Activated T-cell treated with anti-CD3 and anti-CD28 coated beads, Interleukin-2, amount 50 U/mL, for 48 hours (primary cell): ENCODE data around the gene RNASEH2C.
"Not testable (repeated sequence)": the region's sequence is repeated elsewhere in the genome, so short reads cannot be mapped to it uniquely, and the experiment has no call there.

Experiments
- DNase-seq, 2 experiments: peaks; one replicate each; pipeline ENCODE4 v3.0.0-alpha.2; 2020

RNASEH2C gene

GRCh38 chr11:65720211-65720934 lies at the start of gene RNASEH2C:
Gene RNASEH2C, minus strand, starts transcription at chr11:65720798. Its CDS starts 40 bp downstream, at chr11:65720758.
- peak; percentile 86 to 89 for DNase-seq

DNA sequence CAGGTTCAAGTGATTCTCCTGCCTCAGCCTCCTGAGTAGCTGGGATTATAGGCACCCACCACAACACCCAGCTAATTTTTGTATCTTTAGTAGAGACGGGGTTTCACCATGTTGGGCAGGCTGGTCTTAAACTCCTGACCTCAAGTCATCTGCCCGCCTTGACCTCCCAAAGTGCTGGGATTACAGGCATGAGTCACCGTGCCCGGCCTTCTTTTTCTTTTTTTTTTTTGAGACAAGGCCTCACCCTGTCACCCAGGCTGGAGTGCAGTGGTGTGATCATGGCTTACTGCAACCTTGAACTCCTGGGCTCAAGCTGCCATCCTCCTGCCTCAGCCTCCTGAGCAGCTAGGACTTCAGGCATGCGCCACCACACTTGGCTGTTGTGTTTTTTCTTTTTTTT lies 47.2 kb upstream of the RNASEH2C start:
- not testable (repeated sequence) for DNase-seq

DNA sequence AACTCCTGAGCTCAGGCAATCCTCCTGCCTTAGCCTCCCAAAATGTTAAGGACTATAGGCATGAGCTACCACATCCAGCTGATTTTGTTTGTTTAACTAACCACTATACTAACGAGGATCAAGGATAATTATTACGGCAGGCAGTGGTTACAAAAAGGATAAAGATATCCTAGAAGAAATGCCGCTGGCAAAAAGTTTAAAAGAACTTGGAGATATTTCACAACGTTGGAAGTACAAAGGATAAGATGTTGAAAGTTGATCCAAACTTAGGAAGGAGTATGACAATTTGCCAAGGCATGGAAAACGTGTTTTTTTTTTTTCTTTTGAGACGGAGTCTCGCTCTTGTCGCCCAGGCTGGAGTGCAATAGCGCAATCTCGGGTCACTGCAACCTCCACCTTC lies 46.8 kb upstream of the RNASEH2C start:
- DNase-seq = no peak

- DNase-seq = no peak
Measured at GRCh38 chr11:65766535-65766934, 45.9 kb upstream of the RNASEH2C start.

DNA sequence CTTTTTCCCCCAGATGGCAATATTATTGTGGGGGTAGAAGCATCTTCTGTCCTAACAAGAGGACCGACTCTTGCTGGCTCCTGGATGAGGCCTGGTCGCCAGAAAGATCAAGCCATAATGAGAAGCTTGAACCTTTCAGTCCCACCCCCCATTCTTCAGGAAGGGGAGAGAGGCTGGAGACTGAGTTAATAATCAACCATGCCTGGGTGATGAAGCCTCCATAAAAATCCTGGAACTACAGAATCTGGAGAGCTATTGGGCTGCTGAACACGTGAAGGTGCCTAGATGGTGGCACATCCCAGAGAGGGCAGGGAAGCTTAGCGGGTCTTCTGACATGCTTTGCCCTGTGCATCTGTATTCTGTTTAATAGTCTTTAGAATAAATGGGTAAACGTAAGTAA lies 43.8 kb upstream of the RNASEH2C start:
- no peak for DNase-seq

DNA sequence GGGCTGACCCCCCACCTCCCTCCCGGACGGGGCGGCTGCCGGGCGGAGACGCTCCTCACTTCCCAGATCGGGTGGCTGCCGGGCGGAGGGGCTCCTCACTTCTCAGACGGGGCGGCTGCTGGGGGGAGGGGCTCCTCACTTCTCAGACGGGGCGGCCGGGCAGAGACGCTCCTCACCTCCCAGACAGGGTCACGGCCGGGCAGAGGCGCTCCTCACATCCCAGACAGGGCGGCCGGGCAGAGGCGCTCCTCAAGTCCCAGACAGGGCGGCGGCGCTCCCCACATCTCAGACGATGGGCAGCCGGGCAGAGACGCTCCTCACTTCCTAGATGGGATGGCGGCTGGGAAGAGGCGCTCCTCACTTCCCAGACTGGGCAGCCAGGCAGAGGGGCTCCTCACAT lies 42.2 kb upstream of the RNASEH2C start:
- DNase-seq = not testable (repeated sequence)

- not testable (repeated sequence) for DNase-seq
Measured at GRCh38 chr11:65762169-65762568, 41.6 kb upstream of the RNASEH2C start.

DNA sequence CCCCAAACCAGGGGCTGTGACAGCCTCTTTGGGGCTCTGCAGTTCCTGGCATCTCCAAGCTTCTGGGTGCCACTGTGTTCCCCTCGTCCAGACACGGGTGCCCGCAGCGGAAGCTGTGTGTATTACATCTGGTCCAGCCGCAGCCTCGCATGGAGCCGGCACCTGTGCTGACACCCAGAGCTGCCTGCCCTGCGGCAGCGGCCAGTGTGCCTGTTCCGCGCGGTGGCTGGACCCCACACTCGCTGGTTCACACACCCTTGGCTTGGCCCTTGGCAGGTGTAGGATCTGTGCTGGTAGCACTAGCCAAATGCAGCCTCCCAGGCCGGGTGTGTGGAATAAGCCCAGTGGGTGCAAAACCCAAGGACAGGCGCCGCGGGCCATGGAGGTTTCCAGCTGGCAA lies 24.5 kb upstream of the RNASEH2C start:
- no peak for DNase-seq

- DNase-seq = no peak
Measured at GRCh38 chr11:65744699-65745042, 24.1 kb upstream of the RNASEH2C start.

DNA sequence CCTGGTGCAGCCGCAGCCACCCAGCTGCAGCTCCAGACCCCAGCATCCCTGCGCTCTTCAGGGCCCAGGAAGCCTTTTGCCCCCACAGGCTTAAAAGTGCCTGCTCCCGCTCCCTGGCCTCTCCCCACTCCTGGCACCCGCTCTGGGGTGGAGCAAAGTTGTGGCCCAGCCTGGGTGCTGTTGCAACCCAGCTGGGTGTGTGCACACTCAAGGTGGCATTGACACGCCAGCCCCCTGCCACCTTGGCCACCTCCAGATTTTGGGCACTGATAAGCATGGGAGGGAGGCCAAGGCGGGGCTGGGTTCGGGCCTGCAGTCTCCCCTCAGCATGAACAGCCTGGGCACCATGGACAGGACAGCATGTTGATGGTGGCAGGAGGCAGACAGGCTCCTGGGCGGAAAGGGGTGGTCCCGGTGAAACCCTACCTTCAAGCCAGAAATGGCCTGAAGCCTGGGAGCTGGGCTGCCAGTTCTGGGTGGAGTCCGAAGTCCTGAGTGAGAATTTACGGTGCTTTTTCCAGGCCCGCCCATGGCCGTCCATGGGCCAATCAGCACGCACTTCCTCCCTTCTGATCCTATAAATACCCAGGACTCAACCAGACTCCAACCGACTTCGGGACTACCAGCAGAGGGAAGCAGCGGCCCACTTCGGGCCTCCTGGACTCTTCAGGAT lies 23.6 kb upstream of the RNASEH2C start:
- DNase-seq = peak; percentile 44 to 48

- DNase-seq = no peak
Measured at GRCh38 chr11:65743681-65744025, 23.1 kb upstream of the RNASEH2C start.

GRCh38 chr11:65742353-65742752 lies 21.8 kb upstream of the RNASEH2C start:
- no peak for DNase-seq

- DNase-seq = no peak
Measured at GRCh38 chr11:65741185-65741584, 20.6 kb upstream of the RNASEH2C start.

- no peak for DNase-seq
Measured at GRCh38 chr11:65739022-65739421, 18.4 kb upstream of the RNASEH2C start.

DNA sequence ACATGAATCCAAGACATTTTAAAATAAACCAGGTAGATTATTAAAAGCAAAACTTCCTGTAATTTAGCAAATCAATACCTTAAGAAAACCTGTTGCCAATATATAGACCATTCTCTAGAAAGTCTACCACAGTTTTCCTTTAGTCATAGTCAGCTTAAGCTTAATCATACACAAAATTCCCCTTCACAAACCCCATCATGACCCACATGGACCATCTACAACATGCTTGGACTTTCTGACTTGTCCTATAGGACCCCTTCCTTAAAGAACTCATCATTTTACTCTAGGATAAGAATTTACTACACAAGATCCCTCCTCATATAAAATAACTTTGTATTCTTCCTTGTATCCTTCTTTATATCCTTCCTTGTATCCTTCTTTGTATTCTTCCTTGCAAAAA lies 16.2 kb upstream of the RNASEH2C start:
- no peak for DNase-seq

DNA sequence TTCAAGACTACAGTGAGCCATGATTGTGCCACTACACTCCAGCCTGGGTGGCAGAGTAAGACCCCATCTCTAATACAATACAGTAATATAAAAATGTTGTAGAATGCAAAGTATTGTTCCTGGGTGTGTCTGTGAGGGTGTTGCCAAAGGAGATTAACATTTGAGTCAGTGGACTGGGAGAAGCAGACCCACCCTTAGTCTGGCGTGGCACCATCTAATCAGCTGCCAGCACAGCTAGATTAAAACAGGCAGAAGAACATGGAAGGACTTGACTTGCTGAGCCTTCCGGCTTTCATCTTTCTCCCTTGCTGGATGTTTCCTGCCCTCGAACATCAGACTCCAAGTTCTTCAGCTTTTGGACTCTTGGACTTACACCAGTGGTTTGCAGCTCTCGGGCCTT lies 14.5 kb upstream of the RNASEH2C start:
- DNase-seq = not testable (repeated sequence)

DNA sequence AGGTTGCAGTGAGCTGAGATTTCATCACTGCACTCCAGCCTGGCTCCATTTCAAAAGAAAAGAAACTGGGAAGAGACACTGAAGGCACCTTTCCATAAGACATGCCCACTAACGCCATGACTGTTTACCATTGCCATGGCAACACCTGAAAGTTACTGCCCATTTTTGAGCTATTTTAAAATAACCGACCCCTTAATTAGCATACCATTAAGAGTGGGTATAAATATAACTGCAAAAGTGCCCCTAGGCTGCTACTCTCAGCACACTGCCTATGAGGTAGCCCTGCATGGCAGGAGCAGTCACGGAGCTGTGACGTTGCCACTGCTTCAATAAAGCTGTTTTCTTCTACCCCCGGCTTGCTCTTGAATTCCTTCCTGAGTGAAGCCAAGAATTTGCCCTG lies 9.9 kb upstream of the RNASEH2C start:
- DNase-seq = no peak

DNA sequence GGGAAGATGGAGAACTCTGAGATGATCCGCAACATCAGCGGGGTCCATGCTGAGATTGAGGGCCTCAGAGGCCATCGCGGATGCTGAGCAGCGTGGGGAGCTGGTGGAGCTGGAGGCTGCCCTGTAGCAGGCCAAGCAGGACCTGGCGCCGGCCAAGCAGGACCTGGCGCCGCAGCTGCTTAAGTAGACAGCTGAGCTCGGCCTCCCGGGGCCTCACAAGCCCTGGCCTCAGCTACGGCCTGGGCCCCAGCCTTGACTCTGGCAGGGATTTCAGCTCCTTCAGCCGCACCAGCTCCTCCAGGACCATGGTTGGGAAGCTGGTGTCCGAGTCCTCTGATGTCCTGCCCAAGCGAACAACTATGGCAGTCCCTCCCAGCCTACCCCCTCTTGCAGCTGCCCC lies 7.3 kb upstream of the RNASEH2C start:
- no peak for DNase-seq

DNA sequence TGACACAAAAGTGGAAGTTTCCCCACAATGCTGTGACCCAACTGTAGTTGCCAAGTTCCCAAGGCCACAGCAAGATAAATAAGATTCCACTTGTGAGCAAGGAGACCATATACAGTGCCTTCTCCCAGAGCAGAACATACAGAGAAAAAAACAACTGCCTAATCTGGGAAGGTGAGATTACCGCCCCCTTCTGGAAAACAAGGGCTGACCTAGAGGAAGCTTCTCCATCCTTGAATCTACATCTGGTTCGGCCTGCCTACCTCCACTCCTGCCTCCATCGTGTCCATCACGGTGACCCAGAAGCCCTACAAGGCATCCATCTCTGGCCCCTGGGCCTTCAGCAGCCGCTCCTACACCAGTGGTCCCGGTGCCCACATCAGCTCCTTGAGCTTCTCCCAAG lies 6.1 kb upstream of the RNASEH2C start:
- no peak for DNase-seq

DNA sequence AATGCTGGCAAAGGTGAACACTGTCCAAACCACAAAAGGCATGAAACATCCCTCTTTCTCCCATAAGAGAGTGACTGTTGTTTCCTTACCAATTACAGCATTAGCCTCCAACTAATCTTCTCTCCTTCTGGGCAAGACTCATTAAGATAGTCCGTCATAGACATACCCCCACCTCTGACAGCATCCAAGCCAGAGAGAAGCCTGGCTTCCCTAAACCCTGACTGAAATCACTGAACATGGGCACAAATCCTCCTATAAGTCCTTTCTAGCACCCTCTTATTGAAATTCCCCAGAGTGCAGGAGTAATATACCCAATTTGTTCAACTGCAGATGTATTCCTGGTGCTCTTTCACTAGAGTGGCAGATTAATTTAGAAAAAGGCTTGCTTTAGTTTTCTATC lies 1.7 kb upstream of the RNASEH2C start:
- no peak for DNase-seq

- DNase-seq = peak; percentile 58 to 64
Measured at GRCh38 chr11:65719871-65720210, 757 bp downstream of the RNASEH2C start.

GRCh38 chr11:65718964-65719492 lies 1.6 kb downstream of the RNASEH2C start:
- no peak for DNase-seq

DNA sequence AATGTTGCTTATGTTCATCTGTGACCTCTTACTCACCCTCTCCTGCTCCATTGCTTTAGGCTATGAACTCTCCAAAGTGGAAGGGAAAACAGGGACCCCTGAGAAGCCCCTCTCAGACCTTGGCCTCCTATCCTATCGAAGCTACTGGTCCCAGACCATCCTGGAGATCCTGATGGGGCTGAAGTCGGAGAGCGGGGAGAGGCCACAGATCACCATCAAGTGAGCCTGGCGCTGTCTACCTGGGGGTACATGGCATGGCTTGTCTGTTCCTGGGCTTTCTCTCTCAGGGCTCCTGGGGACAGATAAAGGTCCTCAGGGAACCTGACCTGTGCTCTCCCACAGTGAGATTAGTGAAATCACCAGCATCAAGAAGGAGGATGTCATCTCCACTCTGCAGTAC lies 2.1 kb downstream of the RNASEH2C start:
- no peak for DNase-seq

- DNase-seq = no peak
Measured at GRCh38 chr11:65717906-65718305, 2.7 kb downstream of the RNASEH2C start.
